Medulla oblongata (tissue), 1 donor: ENCODE measurements around the gene RNU6-9.
"Not testable (repeated sequence)": the region's sequence is repeated elsewhere in the genome, so short reads cannot be mapped to it uniquely, and the experiment has no call there.

Experiments
- DNase-seq: peaks from one replicate; pipeline ENCODE4 v3.0.0-alpha.2; 2015; ENCODE audit errors: extremely low spot score

Gene RNU6-9

DNA sequence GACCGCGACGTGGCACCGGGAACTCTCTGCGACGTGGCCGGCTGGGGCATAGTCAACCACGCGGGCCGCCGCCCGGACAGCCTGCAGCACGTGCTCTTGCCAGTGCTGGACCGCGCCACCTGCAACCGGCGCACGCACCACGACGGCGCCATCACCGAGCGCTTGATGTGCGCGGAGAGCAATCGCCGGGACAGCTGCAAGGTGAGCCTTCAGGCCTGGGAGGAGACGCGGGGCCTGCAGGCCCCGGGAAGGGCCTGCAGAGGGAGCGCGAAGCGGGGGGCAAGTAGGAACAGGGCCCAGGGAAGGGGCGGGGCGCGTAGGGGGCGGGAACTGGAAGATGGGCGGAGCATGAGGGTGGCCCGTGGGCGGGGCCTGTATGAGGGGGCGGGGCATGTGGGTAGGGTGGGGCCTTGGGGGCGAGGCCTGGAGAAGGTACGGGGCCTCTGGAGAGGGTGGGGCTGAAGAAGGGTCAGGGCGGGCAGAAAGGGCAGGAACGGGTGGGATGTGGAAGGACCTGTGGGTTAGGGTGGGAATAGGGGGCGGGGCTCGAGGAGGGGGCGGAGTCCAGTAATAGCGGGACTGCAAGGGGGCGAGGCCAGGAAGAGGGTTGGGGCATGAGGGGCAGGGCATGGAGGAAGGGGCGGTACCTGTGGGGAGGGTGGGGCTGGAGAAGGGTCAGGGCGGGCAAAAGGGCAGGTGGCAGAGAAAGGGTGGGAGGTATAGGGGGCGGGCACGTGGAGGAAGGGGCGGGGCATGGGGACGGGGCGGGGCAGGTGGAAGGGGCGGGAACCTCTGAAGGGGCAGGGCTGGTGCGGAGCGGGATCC, 31.3 kb upstream of the RNU6-9 start:
- no peak for DNase-seq

DNA sequence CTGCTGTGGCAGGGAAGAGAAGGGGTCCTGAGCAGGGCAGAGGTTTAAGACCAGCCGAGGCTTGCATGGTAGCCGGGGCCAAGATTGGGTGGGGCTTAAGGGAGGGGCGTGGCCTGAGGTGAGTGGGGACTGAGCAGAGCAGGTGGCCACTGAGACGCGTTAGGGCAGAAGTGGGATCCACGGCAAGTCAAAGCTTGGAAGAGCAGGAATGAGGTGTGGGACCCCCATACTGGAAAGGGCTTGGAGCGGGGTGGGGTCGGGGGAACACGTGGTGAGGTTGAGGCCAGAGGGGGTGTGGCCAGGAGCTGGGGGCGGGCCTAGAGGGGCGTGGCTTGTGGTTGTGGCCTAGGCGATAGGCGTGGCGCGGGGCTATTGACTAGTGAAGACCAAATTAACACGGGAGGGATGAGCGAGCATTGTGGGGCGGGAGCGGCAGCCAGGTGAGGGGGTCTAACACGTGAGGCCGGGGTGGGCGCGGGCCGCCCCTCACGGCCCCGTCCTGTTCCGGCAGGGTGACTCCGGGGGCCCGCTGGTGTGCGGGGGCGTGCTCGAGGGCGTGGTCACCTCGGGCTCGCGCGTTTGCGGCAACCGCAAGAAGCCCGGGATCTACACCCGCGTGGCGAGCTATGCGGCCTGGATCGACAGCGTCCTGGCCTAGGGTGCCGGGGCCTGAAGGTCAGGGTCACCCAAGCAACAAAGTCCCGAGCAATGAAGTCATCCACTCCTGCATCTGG, 30.5 kb upstream of the RNU6-9 start:
- no peak for DNase-seq

- DNase-seq: no peak
Measured at GRCh38 chr19:863315-863620, 30.0 kb upstream of the RNU6-9 start.

DNA sequence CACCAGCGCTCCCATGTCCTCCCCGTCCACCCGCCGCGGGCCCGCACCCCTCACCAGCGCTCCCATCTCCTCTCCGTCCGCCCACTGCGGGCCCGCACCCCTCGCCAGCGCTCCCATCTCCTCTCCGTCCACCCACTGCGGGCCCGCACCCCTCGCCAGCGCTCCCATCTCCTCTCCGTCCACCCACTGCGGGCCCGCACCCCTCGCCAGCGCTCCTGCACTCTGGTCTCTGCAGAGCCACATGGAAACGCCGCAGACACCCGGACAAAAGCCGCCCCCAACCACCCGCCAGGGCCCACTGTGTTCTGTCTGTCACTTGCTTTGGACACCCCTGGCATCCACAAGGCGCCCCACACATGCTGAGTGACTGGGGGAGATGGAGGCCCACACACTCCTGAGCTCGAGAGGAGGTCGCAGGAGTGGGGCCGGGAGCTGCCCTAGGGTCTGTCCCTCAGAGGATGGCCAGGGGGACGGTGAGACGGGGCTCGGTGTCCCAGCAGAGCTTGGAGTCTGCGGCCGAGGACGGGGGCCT, 26.4 kb upstream of the RNU6-9 start:
- no peak for DNase-seq

DNA sequence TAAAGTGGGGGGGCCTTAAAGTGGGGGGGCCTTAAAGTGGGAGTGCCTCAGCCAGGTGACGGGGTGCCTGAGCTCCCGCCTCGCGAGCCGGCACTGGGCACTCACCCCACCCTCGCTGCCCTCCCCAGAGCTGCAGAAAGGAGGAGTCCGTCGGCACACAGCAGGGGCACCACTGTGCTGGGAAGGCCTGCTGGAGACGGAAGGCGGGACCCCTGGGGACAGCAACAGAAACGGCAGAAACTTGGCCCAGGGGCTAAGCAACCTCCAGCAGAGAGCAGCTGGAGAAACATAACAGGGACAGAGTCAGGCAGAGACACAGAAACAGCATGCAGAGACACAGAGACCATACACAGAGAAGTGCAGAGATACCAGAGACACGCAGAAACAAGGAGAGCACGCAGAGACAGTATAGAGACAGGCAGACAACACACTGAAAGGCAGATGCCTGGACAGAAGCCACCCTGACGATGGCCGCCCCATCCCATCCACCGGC, 25.9 kb upstream of the RNU6-9 start:
- DNase-seq: no peak

DNA sequence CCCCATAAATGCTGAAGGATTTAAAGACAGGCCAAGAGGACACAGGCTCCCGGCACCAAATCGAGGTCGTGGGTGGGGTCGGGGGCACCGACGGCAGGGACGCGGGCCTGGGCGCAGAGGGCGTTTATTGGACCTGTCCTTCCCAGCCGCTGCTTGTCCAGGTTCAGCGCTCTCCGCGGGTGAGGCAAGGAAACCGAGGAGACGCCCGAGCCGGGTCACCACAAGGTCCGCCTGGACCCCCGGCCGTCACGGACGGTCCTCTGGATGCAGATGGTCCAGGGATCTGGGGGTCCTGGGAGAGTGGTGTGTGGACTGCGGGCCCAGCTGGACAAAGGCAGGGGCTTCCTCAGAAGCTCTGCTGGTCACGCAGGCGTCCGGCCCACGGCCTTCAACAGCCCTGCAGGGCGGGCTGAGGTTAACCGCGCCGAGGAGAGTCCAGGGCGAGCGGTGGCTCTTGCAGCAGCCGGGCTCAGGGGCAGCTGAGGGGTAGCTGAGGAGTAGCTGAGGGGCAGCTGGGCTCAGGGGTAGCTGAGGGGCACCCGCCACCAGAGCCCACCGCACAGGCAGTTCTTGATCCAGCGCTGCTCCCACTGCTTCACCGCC, 25.3 kb upstream of the RNU6-9 start:
- DNase-seq: no peak

- no peak for DNase-seq
Measured at GRCh38 chr19:868458-869244, 24.6 kb upstream of the RNU6-9 start.

- DNase-seq: no peak
Measured at GRCh38 chr19:869245-870177, 23.8 kb upstream of the RNU6-9 start.

GRCh38 chr19:870314-870713, 23.0 kb upstream of the RNU6-9 start:
- DNase-seq: no peak

DNA sequence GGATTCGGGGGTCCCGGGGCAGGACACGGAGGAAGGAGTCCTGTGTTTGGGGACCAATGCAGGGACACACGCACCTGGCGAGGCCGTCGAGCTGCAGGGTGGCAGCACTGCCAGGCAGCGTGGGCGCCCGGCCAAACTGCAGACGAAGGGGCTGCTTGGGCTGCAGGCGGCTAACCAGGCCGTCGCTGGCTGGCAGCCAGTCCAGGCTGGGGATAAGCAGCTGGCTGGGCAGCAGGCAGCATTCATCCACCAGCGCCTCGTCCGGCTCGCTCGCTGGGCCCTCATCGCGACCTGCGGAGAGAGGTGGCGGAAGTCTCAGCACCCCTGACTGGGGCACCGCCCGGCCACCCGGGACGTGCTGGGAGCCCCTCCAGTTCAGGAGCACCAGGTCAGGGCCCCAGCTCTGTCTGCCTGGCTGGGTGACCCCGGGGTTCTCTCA, 22.3 kb upstream of the RNU6-9 start:
- no peak for DNase-seq

DNA sequence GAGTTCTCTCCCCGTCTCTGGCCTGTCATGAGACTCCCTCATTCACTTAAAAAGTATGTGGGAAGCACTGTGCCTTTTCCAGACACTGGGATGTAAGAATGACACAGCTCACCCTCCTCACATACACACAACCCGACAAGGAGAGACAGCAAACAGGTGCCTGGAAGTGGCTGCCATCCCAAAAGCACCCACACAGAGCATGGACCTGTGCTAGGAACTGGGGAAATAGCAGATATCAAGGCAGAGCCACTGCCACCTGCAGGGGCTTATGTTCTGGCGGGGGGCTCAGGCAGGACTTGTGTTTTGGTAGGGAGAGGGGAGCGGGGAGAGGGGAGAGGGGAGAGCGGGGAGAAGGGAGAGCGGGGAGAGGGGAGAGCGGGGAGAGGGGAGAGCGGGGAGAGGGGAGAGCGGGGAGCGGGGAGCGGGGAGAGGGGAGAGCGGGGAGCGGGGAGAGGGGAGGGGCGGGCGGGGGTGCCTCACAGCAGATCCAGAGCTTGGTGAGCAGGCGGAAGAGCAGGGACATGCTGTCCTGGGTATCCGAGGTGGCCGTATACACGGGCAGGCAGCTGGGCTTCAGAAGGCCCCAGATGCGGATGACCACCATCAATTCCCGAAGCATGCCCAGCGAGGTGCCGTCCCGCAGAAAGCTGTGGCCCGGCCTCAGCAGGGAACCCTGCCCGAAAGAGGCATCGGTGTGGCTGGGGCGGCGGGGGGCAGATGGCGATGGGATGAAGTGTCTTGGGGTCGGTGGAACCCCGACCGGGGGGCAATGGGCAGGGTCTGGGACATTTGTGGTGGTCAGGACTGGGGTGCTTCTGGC, 21.6 kb upstream of the RNU6-9 start:
- DNase-seq: no peak

DNA sequence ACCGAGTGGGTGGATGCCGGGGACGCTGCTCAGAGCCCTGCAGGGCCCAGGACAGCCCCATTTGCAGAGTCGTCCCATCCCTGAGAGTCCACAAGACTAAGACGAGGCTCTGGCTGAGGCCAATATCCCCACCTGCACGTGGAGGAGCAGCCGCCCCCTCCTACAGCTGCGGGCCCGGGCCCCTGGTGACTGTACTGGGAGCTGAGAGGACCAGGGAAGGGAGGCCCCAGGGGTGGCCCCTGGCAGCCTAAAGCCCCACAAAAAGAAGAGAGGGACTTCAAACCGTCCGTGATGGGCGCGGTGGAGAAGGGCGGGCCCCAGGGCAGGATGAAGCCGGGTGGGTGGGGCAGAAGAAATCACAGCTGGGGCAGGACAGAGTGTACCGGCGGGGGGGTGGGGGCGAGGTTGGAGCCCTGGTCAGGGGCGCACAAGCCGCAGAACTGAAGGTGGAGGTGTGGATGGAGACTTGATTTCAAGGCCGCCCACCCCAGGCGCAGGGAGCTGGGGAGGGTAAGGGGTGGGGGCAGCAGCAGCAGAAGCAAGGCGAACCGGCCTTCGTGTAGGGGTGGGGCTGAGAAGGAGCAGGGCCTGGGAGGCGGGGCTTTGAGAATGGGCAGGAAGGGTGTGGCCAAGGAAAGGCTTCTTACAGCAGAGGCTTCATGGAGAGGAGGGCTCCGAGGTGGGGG, 20.9 kb upstream of the RNU6-9 start:
- no peak for DNase-seq

DNA sequence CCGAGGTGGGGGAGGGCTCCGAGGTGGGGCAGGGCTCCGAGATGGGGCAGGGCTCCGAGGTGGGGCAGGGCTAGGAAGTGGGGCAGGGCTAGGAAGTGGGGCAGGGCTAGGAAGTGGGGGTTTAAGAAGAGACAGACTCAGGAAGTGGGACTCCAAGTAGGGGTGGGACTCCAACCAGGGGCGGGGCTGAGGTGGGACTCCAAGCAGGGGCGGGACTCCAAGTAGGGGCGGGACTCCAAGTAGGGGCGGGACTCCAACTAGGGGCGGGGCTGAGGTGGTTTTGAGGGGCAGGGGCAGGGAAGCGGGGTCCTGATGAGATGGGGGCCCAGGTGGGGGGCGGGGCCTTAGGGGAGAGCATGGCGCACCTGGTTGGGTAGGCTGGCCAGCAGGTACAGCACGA, 20.2 kb upstream of the RNU6-9 start:
- no peak for DNase-seq

DNA sequence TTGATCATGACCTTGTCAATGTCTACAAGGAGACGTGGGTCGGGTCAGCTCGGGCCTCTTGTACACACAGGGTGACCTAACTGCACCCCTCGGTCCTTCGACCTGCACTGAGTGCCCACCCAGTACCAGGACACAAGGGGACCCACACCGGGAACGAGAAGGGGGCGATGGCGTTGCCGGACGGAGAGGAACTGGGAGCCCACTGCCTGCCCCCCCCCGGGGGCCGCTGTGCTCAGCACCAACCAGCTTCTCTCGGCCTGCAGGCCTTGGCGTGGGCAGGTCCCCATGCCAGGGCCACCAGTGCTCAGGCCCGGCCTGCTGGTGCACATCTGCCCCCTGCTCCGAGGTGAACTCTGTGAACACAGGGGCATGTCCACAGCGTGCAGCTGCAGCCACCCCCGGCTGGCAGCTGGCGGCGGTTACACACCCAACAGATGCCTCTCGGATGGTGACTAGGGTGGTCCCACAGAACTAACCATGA, 19.7 kb upstream of the RNU6-9 start:
- no peak for DNase-seq

- DNase-seq: no peak
Measured at GRCh38 chr19:875265-875879, 17.9 kb upstream of the RNU6-9 start.

GRCh38 chr19:876089-876488, 17.2 kb upstream of the RNU6-9 start:
- no peak for DNase-seq

DNA sequence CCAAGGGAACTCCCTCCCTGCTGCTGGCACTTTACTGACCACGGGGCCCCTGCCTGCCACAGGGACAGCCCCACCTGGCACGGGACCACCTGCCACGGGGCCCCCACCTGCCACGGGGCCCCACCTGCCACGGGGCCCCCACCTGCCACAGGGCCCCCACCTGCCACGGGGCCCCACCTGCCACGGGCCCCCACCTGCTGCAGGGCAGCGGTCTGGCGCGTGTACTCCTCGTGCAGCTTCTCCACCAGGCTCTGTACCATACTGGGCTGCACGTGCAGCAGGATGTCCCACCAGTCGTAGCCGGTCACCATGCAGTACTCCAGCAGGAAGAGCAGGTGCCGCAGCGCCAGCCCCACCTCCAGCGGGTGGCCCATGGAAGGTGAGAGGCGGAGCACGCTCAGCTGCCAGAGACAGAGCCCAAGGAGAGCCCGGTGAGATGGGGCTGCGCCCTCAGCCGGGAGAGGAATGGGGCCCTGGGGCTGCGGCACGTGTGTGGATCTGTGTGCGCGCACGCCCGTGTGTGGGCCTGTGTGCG, 16.4 kb upstream of the RNU6-9 start:
- DNase-seq: no peak

DNA sequence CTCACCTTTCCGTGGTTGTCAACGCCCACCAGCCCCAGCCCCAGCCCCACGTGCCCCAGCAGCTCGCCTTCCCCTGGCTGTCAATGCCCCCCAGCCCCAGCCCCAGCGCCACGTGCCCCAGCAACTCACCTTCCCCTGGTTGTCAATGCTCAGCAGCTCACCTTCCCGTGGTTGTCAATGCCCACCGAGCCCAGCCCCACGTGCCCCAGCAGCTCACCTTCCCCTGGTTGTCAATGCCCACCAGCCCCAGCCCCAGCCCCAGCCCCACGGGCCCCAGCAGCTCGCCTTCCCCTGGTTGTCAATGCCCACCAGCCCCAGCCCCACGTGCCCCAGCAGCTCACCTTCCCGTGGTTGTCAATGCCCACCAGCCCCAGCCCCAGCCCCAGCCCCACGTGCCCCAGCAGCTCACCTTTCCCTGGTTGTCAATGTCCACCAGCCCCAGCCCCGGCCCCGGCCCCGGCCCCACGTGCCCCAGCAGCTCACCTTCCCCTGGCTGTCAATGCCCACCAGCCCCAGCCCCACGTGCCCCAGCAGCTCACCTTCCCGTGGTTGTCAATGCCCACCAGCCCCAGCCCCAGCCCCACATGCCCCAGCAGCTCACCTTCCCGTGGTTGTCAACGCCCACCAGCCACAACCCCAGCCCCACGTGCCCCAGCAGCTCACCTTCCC, 15.2 kb upstream of the RNU6-9 start:
- DNase-seq: not testable (repeated sequence)
